Skeletal muscle satellite cell (primary cell): Measurements from ENCODE around the gene SUPT7L.
"Not testable (repeated sequence)": the region's sequence is repeated elsewhere in the genome, so short reads cannot be mapped to it uniquely, and the experiment has no call there.

ENCODE experiments used
- H3K27me3 ChIP-seq: 2 replicates; pipeline ENCODE4 v1.7.0; 2013; ENCODE audit warnings: low read length; ENCODE audit not compliant: control insufficient read depth, insufficient read depth
- H3K36me3 ChIP-seq: 2 replicates; pipeline ENCODE4 v1.7.0; 2013; ENCODE audit warnings: mild to moderate bottlenecking, control low read depth, low read length; ENCODE audit not compliant: insufficient read depth
- H3K4me1 ChIP-seq: 2 replicates; pipeline ENCODE4 v1.7.0; 2013; ENCODE audit warnings: low read length; ENCODE audit not compliant: control insufficient read depth, insufficient read depth
- H3K4me2 ChIP-seq: 2 replicates; pipeline ENCODE4 v1.7.0; 2013; ENCODE audit warnings: mild to moderate bottlenecking, low read length
- H3K4me3 ChIP-seq: 2 replicates; pipeline ENCODE4 v1.7.0; 2013; ENCODE audit warnings: low read length
- H3K9ac ChIP-seq: 2 replicates; pipeline ENCODE4 v1.7.0; 2013; ENCODE audit warnings: mild to moderate bottlenecking, low read depth, low read length, moderate library complexity
- H3K9me3 ChIP-seq: replicated peaks from 2 replicates; pipeline ENCODE4 v1.7.0; 2013; ENCODE audit warnings: mild to moderate bottlenecking, control low read depth, low read length

SUPT7L gene

DNA sequence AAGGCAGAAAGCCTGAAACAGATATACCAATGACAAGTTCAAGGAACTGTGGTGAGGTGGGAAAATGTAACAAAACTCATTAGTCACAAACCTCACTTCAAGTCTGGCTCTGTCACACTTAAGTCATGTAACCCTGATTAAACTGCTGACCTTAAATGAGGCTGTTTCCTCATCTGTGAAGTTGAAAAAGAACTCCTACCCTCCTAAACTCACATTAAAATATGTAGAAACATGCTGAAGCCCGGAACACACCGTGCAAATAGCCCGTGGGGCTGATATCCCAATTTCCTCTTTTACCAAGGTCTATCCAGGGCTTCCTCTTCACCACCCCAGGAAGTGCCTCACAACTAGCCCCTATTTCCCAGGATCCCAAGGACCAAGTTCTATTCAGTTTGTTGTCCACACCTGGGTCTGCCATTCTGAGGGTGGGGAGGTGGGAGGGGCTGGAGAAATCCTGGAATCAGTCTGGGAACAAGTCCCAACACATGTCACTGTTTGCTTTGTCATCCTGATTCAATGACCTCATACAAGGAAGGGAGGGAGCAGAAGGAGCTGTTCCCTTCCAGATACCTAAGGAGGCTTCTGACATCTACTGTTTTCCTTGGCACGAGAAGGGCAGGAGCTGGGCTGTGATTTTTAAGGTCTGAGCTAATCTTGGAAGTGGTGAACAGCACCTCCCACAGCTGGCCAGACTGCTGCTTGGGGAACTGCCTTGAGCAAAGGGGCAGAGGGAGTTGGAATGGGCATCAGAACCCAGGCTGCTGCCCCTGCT lies 42.6 kb upstream of the SUPT7L start:
- Histone ChIP-seq H3K4me3 (no peak overlapping the region), H3K36me3 (no peaks in the 10 kb centered on the region), H3K9me3 (no peaks in the 10 kb centered on the region), H3K27me3 (no peaks in the 10 kb centered on the region), H3K4me2 (peak overlapping the region; percentile 37), H3K9ac (peak overlapping the region; percentile 43), H3K4me1 (peaks cover 66% of the 10 kb centered on the region)

DNA sequence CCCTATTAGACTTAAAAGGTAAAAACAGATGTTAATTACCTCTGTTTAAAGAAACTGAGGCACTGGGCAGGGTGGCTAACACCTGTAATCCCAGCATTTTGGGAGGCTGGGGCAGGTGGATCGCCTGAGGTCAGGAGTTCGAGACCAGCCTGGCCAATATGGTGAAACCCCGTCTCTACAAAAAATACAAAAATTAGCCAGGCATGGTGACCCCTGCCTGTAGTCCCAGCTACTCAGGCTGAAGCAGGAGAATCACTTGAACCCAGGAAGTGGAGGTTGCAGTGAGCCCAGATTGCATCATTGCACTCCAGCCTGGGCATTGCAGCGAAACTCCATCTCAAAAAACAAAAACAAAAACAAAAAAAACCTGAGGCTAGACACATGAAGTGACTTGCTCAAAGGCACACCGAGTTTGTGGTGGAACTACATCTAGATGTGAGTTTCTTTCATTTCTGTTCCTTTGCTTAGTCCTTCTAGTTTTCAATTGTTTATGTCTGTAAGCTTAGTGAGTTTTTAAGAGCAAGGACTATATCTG lies 41.0 kb upstream of the SUPT7L start:
- Histone ChIP-seq H3K36me3 (no peaks in the 10 kb centered on the region), H3K4me3 (no peak overlapping the region), H3K4me1 (peaks cover 64% of the 10 kb centered on the region), H3K9ac (peak overlapping the region; percentile 50), H3K27me3 (no peaks in the 10 kb centered on the region), H3K9me3 (no peaks in the 10 kb centered on the region), H3K4me2 (no peak overlapping the region)

DNA sequence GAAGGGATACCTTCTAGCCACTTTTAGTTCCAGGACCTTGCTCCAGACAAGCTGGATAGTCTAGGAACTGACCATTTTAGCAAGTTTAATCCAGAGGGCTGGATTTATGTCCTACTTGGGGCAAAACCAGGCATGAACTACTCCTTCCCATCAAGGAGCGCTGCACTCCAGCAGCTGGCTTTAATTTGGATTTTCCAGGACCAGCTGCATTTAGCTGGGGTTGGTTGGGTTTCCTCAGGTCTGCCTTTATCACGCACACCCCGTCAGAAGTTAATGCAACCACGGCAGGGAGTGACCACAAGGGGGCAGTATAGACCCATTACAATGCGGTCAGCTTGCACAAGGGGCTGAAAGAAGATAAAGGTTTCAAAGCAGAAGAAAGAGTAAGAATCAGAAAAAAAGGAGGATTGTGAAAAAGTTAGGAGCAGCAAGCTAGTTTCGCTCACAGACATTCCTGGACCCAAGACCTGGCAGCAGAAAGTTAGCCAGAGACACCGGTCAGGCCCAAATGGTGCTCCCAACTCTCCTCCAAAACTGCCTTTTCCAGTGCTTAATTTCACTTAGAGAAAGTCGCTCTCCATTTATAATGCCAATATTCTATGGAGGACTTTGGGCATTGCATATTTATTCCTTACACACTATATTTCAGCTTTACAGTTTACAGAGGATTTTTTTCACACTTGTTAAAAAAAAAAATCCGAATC lies 40.4 kb upstream of the SUPT7L start:
- Histone ChIP-seq H3K4me3 (no peak overlapping the region), H3K4me1 (peaks cover 64% of the 10 kb centered on the region), H3K27me3 (no peaks in the 10 kb centered on the region), H3K4me2 (peak overlapping the region; percentile 57), H3K9ac (peak overlapping the region; percentile 50), H3K9me3 (no peaks in the 10 kb centered on the region), H3K36me3 (no peaks in the 10 kb centered on the region)

DNA sequence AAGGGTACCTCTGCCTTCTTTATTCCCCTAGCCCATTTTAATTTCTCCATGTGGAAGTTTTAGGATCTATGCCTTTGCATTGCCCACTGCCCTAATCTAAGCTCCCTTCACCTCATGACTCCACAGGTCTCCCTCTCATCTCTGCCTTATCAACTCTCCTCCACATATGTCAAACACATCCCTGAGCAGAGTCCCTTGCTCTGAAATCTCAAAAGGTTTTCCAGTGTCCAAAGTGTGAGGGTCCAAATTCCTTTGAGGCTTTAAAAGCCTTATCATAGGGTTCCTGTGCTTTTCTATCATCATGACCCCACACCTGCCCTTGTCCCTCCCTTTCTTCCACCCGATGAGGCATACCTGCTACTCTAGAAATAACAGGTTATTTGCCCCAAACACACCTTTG lies 38.9 kb upstream of the SUPT7L start:
- H3K27me3 ChIP-seq, result no peaks in the 10 kb centered on the region
- no peak overlapping the region for H3K4me2 ChIP-seq
- no peaks in the 10 kb centered on the region for H3K9me3 ChIP-seq
- H3K9ac ChIP-seq, result no peak overlapping the region
- H3K4me3 ChIP-seq, result no peak overlapping the region
- no peaks in the 10 kb centered on the region for H3K36me3 ChIP-seq
- peaks cover 52% of the 10 kb centered on the region for H3K4me1 ChIP-seq

DNA sequence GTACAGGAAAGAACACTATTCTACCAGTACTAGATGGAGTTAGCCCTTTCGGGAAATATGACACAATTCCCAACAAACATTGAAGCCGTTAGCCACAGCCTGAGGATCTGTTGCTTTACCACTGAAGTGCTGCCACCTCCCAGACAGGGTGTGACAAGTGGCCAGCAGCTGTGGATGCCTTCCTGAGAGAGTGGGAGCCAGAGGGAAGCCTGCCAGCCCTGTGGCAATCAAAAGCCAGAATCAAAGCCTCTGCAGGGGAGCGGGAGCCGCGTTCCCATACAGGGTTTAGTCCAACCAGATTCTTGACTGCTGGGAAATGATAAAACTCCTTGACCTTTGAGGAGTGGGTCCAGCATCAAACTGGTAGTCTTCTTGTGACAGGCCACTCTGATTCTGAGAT lies 38.3 kb upstream of the SUPT7L start:
- Histone ChIP-seq H3K36me3 (no peaks in the 10 kb centered on the region), H3K9ac (peak overlapping the region; percentile 4), H3K4me2 (peak overlapping the region; percentile 4), H3K27me3 (no peaks in the 10 kb centered on the region), H3K4me3 (no peak overlapping the region), H3K9me3 (no peaks in the 10 kb centered on the region), H3K4me1 (peaks cover 45% of the 10 kb centered on the region)

DNA sequence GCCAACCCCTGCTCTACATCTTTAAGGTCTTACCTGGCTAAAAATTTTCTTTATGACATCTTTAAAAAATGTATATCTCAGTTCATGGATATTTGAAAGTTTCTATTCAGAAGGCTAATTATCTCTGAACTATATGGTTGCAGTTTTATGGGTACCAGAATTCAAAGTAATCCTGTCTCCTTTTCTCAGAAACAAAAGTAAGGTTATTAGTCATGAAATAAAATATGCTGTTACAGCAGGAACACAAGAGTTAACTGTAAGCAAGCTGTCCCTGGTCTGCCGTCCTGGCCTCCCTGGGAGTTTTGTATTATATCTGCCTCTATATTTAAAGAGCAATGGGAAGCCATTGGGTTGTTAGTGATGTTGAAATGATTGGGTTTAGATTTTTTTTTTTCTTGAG lies 34.2 kb upstream of the SUPT7L start:
- Histone ChIP-seq H3K4me3 (no peak overlapping the region), H3K4me1 (peaks cover 11% of the 10 kb centered on the region), H3K4me2 (no peak overlapping the region), H3K9ac (no peak overlapping the region), H3K9me3 (no peaks in the 10 kb centered on the region), H3K36me3 (peaks cover 13% of the 10 kb centered on the region), H3K27me3 (no peaks in the 10 kb centered on the region)

DNA sequence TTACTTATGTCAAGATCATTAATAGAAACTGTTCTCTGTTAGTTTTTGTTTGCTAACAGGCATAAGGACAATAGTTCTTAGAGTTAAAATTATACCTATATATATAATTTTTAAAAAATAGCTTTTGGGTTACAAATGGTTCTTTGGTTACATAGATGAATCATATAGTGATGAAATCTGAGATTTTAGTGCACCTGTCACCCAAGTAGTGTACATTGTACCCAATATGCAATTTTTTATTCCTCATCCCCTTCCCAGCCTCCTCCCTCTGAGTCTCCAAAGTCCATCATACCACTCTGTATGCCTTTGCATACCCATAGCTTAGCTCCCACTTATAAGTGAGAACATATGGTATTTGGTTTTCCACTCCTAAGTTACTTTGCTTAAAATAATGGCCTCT lies 26.6 kb upstream of the SUPT7L start:
- H3K9me3 ChIP-seq, result no peaks in the 10 kb centered on the region
- H3K36me3 ChIP-seq, result peaks cover 20% of the 10 kb centered on the region
- H3K4me3 ChIP-seq, result no peak overlapping the region
- peaks cover 7% of the 10 kb centered on the region for H3K4me1 ChIP-seq
- H3K9ac ChIP-seq, result no peak overlapping the region
- H3K27me3 ChIP-seq, result no peaks in the 10 kb centered on the region
- H3K4me2 ChIP-seq, result no peak overlapping the region

DNA sequence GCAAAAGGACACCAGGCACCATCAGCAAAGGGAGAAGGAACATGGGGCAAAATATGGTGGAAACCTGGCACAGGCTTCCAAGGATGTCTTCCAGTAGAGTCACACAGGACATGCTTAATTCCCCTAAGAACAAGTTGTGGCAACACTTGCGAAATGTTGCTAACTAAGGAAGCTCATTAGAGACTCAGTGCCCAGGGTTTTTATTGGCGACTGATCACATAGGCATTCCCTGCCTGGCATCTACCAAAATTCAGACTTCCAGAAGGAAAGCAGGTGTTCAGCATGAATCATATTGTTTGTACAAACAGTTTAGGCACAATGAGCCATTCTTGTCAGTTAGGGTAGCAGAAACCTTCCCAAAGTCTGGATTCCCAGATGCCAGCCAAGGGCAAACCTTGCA lies 26.0 kb upstream of the SUPT7L start:
- H3K9me3 ChIP-seq, result no peaks in the 10 kb centered on the region
- H3K4me1 ChIP-seq, result peaks cover 7% of the 10 kb centered on the region
- no peaks in the 10 kb centered on the region for H3K27me3 ChIP-seq
- no peak overlapping the region for H3K4me2 ChIP-seq
- H3K9ac ChIP-seq, result no peak overlapping the region
- H3K4me3 ChIP-seq, result no peak overlapping the region
- H3K36me3 ChIP-seq, result peaks cover 25% of the 10 kb centered on the region

DNA sequence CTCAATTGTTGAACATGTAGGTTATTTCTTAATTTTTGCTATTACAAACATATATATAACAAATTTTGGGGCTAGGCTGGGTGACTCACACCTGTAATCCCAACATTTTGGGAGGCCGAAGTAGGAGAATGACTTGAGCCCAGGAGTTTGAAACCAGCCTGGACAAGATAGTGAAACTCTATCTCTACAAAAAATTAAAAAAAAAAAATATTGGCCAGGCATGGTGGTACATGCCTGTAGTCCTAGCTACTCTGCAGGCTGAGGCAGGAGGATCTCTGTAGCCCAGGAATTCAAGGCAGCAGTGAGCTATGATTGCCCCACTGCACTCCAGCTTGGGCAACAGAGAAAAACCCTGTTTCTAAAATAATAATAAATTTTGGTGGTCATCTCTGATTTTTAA lies 23.8 kb upstream of the SUPT7L start:
- Histone ChIP-seq H3K27me3 (no peaks in the 10 kb centered on the region), H3K4me1 (peaks cover 21% of the 10 kb centered on the region), H3K4me2 (no peak overlapping the region), H3K9me3 (no peaks in the 10 kb centered on the region), H3K9ac (no peak overlapping the region), H3K36me3 (peaks cover 26% of the 10 kb centered on the region), H3K4me3 (no peak overlapping the region)

DNA sequence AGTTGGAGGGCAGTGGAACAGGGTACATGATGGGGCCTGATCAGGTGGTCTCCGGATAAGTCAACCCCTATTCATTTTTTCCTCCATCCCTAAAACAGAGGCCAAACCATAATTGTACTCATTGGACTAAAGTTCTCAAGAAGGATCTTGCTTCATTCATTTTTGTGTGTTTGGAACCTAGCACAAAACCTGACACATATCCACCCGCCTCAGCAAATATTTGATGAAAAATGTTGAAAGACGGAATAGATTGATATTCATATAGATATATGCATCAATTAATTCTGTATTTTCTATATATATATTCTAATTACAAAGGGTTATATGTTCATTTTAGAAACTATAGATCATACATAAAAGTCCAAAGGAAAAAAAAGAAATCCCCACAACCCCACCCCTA lies 22.2 kb upstream of the SUPT7L start:
- H3K27me3 ChIP-seq, result no peaks in the 10 kb centered on the region
- peaks cover 35% of the 10 kb centered on the region for H3K4me1 ChIP-seq
- H3K4me2 ChIP-seq, result no peak overlapping the region
- H3K36me3 ChIP-seq, result peaks cover 26% of the 10 kb centered on the region
- H3K9ac ChIP-seq, result no peak overlapping the region
- no peak overlapping the region for H3K4me3 ChIP-seq
- H3K9me3 ChIP-seq, result no peaks in the 10 kb centered on the region

DNA sequence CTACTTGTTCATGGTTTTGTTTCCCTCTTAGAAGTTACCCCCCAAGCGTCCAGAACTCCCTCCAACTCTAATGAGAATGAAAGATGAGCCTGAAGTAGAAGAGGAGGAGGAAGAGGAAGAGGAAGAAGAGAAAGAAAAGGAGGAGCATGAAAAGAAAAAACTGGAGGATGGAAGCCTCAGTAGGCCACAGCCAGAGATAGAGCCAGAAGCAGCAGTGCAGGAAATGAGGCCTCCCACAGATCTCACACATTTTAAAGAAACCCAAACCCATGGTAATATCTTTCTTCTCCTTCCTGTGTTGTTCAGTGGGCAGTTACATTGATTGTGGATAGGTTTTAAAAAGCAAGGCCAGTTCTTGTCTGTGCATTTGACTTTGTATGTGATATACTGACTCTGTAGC lies 21.6 kb upstream of the SUPT7L start:
- Histone ChIP-seq H3K4me1 (peaks cover 35% of the 10 kb centered on the region), H3K36me3 (peaks cover 26% of the 10 kb centered on the region)
- H3K4me3 ChIP-seq, H3K9me3 ChIP-seq, H3K27me3 ChIP-seq, H3K4me2 ChIP-seq, H3K9ac ChIP-seq: not testable (repeated sequence)
